ENCODE data around the gene ERN1.

Gene ERN1

DNA sequence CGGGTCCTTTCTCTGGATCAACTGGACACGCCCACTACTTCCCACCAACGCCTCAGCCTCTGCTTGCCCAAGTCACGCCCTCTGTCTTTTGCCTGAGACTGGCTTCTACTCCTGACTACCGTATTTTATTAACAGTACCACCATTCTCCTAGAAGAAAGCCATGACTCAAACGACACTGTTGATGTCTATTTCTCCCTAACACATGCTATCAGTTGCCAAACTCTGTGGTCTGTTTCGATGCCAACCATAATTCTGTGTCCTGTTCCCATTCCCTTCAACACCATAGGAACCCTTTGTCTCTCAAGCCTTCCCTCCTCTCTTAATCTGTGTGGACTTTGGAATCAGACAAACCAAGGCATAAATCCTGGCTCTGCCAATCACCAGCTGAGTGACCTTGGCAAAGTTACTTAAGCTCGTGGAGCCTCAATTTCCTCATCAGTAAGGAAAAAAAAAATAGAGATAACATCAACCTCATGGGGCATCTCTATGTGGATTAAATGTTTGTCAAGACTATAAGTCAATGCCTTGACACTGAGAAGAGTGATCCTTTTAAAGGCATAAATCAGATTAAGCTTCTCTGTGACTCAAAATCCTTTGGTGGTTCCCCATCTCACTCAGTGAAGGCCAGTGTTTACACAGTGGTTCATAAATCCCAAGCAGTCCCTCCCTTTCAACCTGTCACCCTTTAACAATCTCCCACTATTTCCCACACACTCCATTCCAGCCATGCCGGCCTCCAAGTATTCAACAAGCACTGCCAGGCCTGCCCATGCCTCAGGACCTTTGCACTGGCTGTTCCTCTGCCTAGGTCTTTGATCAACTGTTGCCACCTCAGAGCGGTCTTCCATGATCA, 45.6 kb downstream of the ERN1 start:
- DNase-seq (ENCODE audit: low read depth): no peak

DNA sequence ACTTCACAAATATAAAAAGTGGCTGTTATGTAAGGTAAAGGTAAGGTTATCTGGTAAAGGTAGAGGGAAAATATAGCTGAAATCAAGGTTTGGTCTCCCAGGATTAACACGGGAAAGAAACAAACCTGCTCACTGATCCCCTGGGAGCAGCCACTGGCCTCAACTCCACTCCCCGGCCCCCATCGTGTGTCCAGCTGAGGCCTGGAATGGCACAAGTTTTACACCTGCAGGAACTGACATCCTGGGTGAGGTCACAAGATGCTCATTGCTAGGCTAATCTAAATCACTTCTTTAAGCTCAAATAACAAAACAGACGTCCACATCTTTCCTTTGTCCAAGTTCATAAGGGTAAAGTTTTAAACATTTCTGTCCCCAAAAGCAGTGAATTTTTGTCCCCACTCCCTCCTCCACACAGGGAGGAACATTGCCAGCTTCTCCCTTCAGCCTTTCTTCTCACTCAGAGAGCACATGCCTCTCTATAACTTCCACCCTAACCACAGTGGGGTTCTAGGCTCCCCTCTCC, 46.3 kb downstream of the ERN1 start:
- DNase-seq (ENCODE audit: low read depth): no peak

GRCh38 chr17:64083093-64083492, 46.9 kb downstream of the ERN1 start:
- DNase-seq (ENCODE audit: low read depth): no peak

- DNase-seq (ENCODE audit: low read depth): no peak
Measured at GRCh38 chr17:64081802-64082799, 47.8 kb downstream of the ERN1 start.

- DNase-seq (ENCODE audit: low read depth): no peak
Measured at GRCh38 chr17:64080174-64080618, 49.7 kb downstream of the ERN1 start.

- DNase-seq (ENCODE audit: low read depth): no peak
Measured at GRCh38 chr17:64077379-64077778, 52.6 kb downstream of the ERN1 start.

DNA sequence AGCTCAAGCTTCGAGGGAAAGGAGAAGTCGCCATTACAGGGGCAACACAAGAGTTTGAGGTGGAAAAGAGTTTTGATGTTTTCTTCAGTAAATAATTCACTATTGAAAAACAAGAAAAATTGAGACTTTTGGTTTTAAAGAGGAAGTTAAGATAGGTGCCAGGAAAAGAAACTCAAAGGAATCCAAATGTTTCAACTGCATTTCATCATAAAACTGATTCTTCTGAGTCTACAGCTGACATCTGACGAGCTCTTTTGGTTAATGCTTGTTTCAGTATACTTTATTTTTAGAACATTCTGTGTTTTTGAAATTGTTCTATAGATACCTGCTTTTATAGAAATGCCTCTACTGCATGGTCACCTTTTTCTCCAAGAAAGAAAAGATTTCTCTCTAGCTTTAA, 54.0 kb downstream of the ERN1 start:
- no peak for DNase-seq (ENCODE audit: low read depth)

DNA sequence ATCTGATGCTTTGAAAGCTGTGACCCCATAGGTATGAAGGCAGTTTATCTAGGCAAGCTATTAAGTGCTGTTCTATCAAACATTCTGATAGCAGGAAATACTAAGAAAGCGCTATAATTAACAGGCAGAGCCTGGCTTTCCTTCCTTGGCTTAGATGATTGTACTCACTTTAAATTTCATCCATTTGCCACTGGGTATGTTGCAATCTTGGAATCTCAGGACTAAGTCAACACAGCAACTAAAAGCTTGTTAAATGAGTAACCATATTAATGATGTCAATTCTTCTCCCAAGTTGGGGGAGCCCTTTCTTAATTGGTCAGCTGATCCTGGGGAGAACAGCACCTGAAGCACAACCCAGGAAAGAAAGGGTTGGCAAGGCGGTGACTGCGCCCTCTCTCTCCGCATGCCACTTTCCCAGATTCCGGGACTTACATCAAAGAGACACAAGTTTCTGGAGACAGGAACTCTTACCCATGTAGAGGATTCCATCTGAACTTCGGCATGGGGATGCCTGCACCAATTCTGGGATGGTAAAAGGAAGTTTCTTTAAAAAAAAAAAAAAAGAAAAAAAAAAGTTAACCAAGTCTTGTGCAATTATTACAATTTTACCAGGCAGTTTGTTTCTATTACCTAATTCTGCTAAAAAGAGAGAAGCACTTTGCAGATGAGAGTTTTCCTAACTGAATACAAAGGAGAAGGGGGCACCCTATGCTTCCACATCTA, 55.1 kb downstream of the ERN1 start:
- DNase-seq (ENCODE audit: low read depth): no peak

DNA sequence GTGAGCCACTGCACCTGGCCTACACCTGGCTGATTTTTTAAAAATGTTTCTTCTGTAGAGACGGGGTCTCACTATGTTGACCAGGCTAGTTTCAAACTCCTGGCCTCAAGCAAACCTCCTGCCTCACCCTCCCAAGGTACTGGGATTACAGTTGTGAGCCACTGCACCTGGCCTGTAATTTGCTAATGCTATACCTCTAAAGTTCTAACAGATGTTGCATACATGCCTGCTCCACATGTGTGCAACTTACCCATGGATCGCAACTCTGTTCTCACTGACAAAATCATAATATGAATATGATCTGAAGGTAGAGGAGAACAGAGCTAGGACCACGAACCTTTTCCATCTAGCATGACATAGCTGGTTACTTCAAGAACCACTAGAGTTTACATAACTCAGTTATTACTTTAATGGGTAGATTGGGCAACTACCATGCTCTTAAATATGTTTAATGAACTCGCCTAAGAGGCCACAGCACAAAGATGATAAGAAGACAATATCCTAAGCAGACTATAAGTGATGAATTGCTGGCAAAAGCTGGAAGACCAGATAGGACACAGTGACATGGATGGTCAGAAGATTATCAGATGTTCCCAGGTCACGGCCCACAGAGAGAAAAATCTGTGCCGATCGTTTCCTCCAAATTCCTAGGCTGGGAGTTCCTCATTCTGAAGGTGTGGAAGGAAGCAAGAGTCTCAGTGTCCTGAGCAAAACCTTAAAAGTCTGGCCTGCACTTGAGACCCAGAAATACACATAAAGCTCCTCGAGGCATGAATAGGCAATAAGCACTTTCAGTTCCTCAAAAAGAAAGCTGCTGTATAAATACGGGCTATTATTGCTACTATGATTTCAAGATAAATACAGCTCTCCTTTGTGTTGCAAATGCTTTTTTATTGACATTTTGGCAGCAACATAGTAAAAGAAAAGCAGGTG, 55.9 kb downstream of the ERN1 start:
- no peak for DNase-seq (ENCODE audit: low read depth)

GRCh38 chr17:64071111-64071510, 58.8 kb downstream of the ERN1 start:
- DNase-seq (ENCODE audit: low read depth): no peak

- DNase-seq (ENCODE audit: low read depth): no peak
Measured at GRCh38 chr17:64070213-64070612, 59.7 kb downstream of the ERN1 start.

GRCh38 chr17:64069143-64069542, 60.8 kb downstream of the ERN1 start:
- no peak for DNase-seq (ENCODE audit: low read depth)

DNA sequence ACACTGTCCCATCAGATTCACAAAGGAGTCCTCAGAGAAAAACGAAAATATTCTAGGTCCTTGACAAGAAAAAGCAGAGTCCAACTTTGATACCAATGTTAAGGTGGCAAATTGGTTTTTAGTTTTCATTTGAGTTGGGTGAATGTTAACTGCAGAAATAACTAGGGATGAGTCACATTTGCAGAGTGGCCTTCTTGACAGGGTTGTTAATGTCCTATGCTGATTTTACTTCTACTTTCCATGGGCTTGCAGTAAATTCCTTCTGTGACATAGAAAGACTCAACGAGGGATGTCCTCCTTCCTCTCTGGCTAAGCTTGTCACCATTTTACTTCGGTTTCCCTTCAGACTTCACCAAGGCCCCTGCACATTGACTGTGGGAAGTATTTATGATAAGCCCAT, 62.3 kb downstream of the ERN1 start:
- no peak for DNase-seq (ENCODE audit: low read depth)

DNA sequence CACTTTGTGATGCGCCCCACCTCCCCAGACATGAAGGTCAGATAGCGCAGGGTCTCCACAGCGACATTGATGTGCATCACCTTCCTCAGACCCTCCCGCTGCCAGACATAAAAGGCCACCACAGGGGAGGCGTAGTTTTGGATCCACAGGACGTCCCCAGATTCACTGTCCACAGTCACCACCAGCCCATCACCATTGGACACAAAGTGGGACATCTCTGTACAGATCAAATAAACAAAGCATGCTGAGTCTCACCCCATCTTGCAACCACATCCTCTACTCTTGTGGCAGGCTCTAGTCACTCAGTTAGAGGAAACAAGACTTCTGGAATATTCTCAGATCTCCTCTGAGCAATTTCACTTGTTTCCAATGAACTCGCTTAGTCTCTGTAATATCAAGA, 63.2 kb downstream of the ERN1 start:
- DNase-seq (ENCODE audit: low read depth): no peak

DNA sequence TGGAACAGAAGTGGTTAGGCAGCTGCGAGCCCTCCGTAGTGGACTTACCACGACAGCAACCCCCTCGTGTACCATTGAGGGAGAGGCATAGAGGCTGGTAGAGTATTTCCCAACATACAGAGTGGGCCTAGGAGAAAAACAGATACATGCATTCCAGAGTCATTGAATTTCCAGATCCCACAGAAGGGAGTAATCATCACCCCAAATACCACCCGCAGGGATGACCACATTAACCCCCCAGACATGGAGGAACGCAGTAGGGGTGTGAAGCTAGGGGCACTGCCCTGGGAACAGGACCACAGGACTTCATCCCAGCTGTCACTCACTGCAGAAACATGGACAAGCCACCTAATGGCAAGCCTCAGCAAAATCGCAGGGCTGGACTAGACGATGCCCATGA, 64.8 kb downstream of the ERN1 start:
- DNase-seq (ENCODE audit: low read depth): no peak

GRCh38 chr17:64064331-64064730, 65.6 kb downstream of the ERN1 start:
- DNase-seq (ENCODE audit: low read depth): no peak

DNA sequence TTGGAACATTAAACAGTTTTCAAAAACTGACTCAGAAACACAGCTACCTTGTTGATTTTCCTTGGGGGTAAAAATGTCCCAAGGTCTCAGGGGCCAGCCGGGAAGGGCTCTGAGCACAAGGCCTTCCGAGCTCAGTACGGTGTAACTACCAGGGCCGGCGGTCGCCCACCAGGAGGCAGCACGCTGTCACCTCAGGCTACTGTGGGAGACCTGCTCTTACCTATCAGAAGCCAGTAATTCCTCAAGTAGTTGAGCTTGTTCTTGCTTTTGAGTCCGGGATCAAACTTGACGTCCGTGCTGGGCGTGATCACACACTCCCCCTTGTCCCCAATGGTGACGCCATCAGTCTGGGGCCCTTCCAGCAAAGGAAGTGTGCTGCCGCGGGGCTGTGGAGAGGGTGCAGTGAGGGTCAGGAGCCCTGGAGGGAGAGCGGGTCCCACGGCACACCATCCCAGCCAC, 66.1 kb downstream of the ERN1 start:
- no peak for DNase-seq (ENCODE audit: low read depth)

- DNase-seq (ENCODE audit: low read depth): no peak
Measured at GRCh38 chr17:64063088-64063487, 66.9 kb downstream of the ERN1 start.

- DNase-seq (ENCODE audit: low read depth): no peak
Measured at GRCh38 chr17:64061178-64061898, 68.6 kb downstream of the ERN1 start.

DNA sequence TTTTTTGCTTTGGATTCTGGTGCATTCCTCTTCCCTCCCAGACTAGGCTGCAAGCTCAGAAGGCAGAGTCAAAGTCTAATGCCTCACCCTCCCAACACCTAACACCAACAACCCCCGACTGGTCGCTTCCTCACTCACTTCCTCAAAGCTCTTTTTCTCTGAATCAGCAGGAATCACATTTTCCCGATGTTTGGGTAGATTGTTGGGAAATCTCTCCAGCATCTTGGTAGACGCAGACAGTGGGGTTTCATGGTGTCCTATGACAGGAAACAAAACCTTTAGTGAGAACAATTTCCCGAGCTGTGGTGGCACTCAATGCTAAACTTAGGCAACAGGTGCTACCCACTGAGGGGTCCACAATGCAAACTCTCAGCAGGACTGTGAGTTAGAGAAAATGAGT, 69.6 kb downstream of the ERN1 start:
- DNase-seq (ENCODE audit: low read depth): no peak

Data from HS-27A (cell line).